ENCODE data around the gene ZNF683. TPM values are rescaled to one million over a fixed set of nuclear protein-coding genes. Genes with fewer than 3 reads are reported as not detected.
A peak's percentile ranks its signal among the peaks of the same experiment; 100 is the strongest.

Gene ZNF683
- total and polyA plus RNA-seq, 2 of the 4 experiments (the other 2 are of a cell fraction): not detected

- H3K18ac ChIP-seq (ENCODE audit: low read depth, low read length): no peak overlapping the region
- H4K8ac ChIP-seq (ENCODE audit: low read depth in 2 of 2, low read length in 2 of 2): peak overlapping the region in 1 of 2 experiments; percentile 78; a peak in 1 of 4 replicates
- POLR2A ChIA-PET (ENCODE audit: unreplicated experiment): no interaction called here
- H2BK120ac ChIP-seq (ENCODE audit: low read depth, low read length): peak overlapping the region; percentile 97; the same call in 1 of the 2 replicates
- no peak overlapping the region for H3K4me2 ChIP-seq (ENCODE audit: low read depth, low read length)
- WGBS, 2 experiments (ENCODE audit: extremely low coverage in 2 of 2, insufficient read length in 1 of 2): no CpG with 5 or more reads among the region's 3 CpGs
- no peak overlapping the region for H3K4me3 ChIP-seq (ENCODE audit: insufficient read depth, low read depth, low read length)
- BruUV-seq (replicated peaks): no TSS peak
- H3K9me3 ChIP-seq (ENCODE audit: control insufficient read depth, insufficient read depth, low read length): no peaks in the 10 kb centered on the region
- H3K23ac ChIP-seq (ENCODE audit: low read depth, low read length): peak overlapping the region; percentile 70; the same call in 1 of the 2 replicates
- in situ Hi-C loops (cut with MboI; ENCODE audit: low sequenced_read_pairs): no loop called here
- H3K56ac ChIP-seq (ENCODE audit: extremely low read depth, insufficient read depth, low read length): no peak overlapping the region
- no peak overlapping the region for H2AFZ ChIP-seq (replicated peaks; ENCODE audit: low read length, poor library complexity)
- no peak overlapping the region for H2BK5ac ChIP-seq (ENCODE audit: low read depth, low read length, poor library complexity, severe bottlenecking)
- H4K91ac ChIP-seq (ENCODE audit: insufficient read depth, low read depth, low read length): peak overlapping the region; percentile 94
- H3K27me3 ChIP-seq (ENCODE audit: control insufficient read depth, insufficient read depth, low read length): no peaks in the 10 kb centered on the region
- peak overlapping the region; percentile 48 for H2AK9ac ChIP-seq (replicated peaks; ENCODE audit: low read depth, low read length, poor library complexity)
- no peak overlapping the region for H3K14ac ChIP-seq (replicated peaks; ENCODE audit: low read depth, low read length)
- H4K20me1 ChIP-seq (ENCODE audit: insufficient read depth, low read length): no peaks in the 10 kb centered on the region
- H3K36me3 ChIP-seq (ENCODE audit: control insufficient read depth, insufficient read depth, low read length): no peaks in the 10 kb centered on the region
- no peak overlapping the region for H4K5ac ChIP-seq (ENCODE audit: low read depth, low read length)
- dilution Hi-C loops (cut with HindIII; ENCODE audit: low sequenced_read_pairs, unreplicated experiment): no loop called here
- H3K4ac ChIP-seq (ENCODE audit: low read depth, low read length): peak overlapping the region; percentile 96; the same call in 1 of the 2 replicates
- peak overlapping the region; percentile 95; the same call in 1 of the 2 replicates for H3K27ac ChIP-seq (ENCODE audit: insufficient read depth, low read length)
- H3K4me1 ChIP-seq (ENCODE audit: control insufficient read depth, insufficient read depth, low read length): peaks cover 10% of the 10 kb centered on the region
- intact Hi-C loops (cut with micrococcal nuclease): no loop called here
- DNase-seq (no peak), ATAC-seq (ENCODE audit: low read depth) (no peak)
- H3K79me1 ChIP-seq (ENCODE audit: low read depth in 1 of 2, low read length in 2 of 2): no peaks in the 10 kb centered on the region
- CTCF ChIA-PET: interaction anchor here (1.0 to 1.8 kb wide), 3 partner anchors 12 to 93 kb away, joined by 3 to 9 read pairs (median 4); no protein-coding TSS in a partner anchor
- no peak overlapping the region for H3K9ac ChIP-seq (ENCODE audit: low read depth, low read length)
- peak overlapping the region; percentile 88; the same call in 1 of the 2 replicates for H2BK20ac ChIP-seq (ENCODE audit: low read depth, low read length)
- H3K9me1 ChIP-seq (ENCODE audit: insufficient read depth, low read length): peaks cover 7% of the 10 kb centered on the region
- TF ChIP-seq RFX5 (IDR thresholded peaks at IDR 0.05; ENCODE audit: low read depth, low read length) (no peak), RCOR1 (IDR thresholded peaks at IDR 0.05; ENCODE audit: insufficient replicate concordance, low read length) (no peak), MAFK (IDR thresholded peaks at IDR 0.05; ENCODE audit: low read depth, low read length) (no peak), FOS (IDR thresholded peaks at IDR 0.05; ENCODE audit: low read depth, low read length) (no peak), MXI1 (IDR thresholded peaks at IDR 0.05; ENCODE audit: borderline replicate concordance, low read depth, low read length) (no peak), RAD21 (IDR thresholded peaks at IDR 0.05; ENCODE audit: low read length) (no peak), POLR2A (IDR thresholded peaks at IDR 0.05; ENCODE audit: low read depth, low read length) (no peak), CEBPB (IDR thresholded peaks at IDR 0.05; ENCODE audit: low read depth, low read length) (no peak), SMC3 (IDR thresholded peaks at IDR 0.05; ENCODE audit: low read depth, low read length) (no peak), BHLHE40 (IDR thresholded peaks at IDR 0.05; ENCODE audit: low read depth, low read length) (no peak)
- TF ChIP-seq, protein P1, sequence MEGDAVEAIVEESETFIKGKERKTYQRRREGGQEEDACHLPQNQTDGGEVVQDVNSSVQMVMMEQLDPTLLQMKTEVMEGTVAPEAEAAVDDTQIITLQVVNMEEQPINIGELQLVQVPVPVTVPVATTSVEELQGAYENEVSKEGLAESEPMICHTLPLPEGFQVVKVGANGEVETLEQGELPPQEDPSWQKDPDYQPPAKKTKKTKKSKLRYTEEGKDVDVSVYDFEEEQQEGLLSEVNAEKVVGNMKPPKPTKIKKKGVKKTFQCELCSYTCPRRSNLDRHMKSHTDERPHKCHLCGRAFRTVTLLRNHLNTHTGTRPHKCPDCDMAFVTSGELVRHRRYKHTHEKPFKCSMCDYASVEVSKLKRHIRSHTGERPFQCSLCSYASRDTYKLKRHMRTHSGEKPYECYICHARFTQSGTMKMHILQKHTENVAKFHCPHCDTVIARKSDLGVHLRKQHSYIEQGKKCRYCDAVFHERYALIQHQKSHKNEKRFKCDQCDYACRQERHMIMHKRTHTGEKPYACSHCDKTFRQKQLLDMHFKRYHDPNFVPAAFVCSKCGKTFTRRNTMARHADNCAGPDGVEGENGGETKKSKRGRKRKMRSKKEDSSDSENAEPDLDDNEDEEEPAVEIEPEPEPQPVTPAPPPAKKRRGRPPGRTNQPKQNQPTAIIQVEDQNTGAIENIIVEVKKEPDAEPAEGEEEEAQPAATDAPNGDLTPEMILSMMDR (conservative IDR thresholded peaks at IDR 0.05; ENCODE audit: low read depth, low read length): no peak
- H2AK5ac ChIP-seq (ENCODE audit: low read depth, low read length): peak overlapping the region; percentile 83; the same call in 1 of the 2 replicates
- peak overlapping the region; percentile 90; the same call in 2 of the 3 replicates for H2BK15ac ChIP-seq (ENCODE audit: low read depth, low read length)
These were observed 6.3 kb upstream of the ZNF683 start for GRCh38 chr1:26378879-26379251.
